Naive B cell (primary cell): ENCODE results near the gene MTG2. TPM values are rescaled to one million over a fixed set of nuclear protein-coding genes. Genes with fewer than 3 reads are reported as not detected.

Source experiments
- ATAC-seq, 2 donors: fragments of 150-1000 bp; cut with Tn5 transposase; 2 replicates each; pipeline ENCODE4 v1.10.0; 2021; ENCODE audit warnings: low read depth in 2 of 2, mild to moderate bottlenecking in 2 of 2, moderate library complexity in 2 of 2
- DNase-seq: peaks from one replicate; pipeline ENCODE4 v3.0.0; 2022
- H3K27ac Mint-ChIP-seq, 6 donors: one replicate each; pipeline ENCODE4 v1.8.0; 2020 to 2022; ENCODE audit warnings: mild to moderate bottlenecking in 6 of 6, mixed read lengths in 6 of 6, moderate library complexity in 5 of 6, inconsistent platforms in 2 of 6
- H3K27me3 Mint-ChIP-seq, 3 donors: one replicate each; pipeline ENCODE4 v1.8.0; 2021 to 2022; ENCODE audit warnings: mixed read lengths in 3 of 3, mild to moderate bottlenecking in 1 of 3
- H3K36me3 Mint-ChIP-seq, 2 donors: one replicate each; pipeline ENCODE4 v1.8.0; 2020 to 2022; ENCODE audit warnings: mixed read lengths in 2 of 2, inconsistent platforms in 1 of 2, mild to moderate bottlenecking in 1 of 2
- H3K4me1 Mint-ChIP-seq, 3 donors: one replicate each; pipeline ENCODE4 v1.8.0; 2020 to 2022; ENCODE audit warnings: mixed read lengths in 3 of 3, inconsistent platforms in 1 of 3, mild to moderate bottlenecking in 1 of 3, moderate library complexity in 1 of 3
- H3K4me3 Mint-ChIP-seq, 8 donors: one replicate each; pipeline ENCODE4 v1.8.0; 2020 to 2022; ENCODE audit warnings: mild to moderate bottlenecking in 8 of 8, mixed read lengths in 8 of 8, moderate library complexity in 8 of 8, inconsistent platforms in 2 of 8
- H3K9me3 Mint-ChIP-seq, 7 donors: one replicate each; pipeline ENCODE4 v1.8.0; 2020 to 2022; ENCODE audit warnings: mixed read lengths in 7 of 7, mild to moderate bottlenecking in 5 of 7, inconsistent platforms in 2 of 7, moderate library complexity in 1 of 7
- polyA plus RNA-seq, 6 donors: library from polyadenylated mRNA; unstranded; fragments of 300-500 nt; fragmentation: Illumina TruSeq; gene quantifications; one replicate each; pipeline ENCODE4 v1.2.3, GENCODE V29; 2021; ENCODE audit warnings: low read depth in 6 of 6

MTG2 gene
- polyA plus RNA-seq, 6 donors from 2014 or later, result 12.7 to 19.1 (median 16.3) TPM

- peaks cover 4 to 5% (median 5%) of the 10 kb centered on the region in 3 donors for H3K4me1 Mint-ChIP-seq
- H3K27ac Mint-ChIP-seq, result no peak overlapping the region
- ATAC-seq, result no peak
- no peak for DNase-seq
- no peaks in the 10 kb centered on the region for H3K9me3 Mint-ChIP-seq
- no peak overlapping the region for H3K4me3 Mint-ChIP-seq
- H3K36me3 Mint-ChIP-seq, result peaks cover 0 to 6% of the 10 kb centered on the region in 2 donors
- no peaks in the 10 kb centered on the region for H3K27me3 Mint-ChIP-seq
These were observed 22.0 kb upstream of the MTG2 start for GRCh38 chr20:62160876-62161275.

DNA sequence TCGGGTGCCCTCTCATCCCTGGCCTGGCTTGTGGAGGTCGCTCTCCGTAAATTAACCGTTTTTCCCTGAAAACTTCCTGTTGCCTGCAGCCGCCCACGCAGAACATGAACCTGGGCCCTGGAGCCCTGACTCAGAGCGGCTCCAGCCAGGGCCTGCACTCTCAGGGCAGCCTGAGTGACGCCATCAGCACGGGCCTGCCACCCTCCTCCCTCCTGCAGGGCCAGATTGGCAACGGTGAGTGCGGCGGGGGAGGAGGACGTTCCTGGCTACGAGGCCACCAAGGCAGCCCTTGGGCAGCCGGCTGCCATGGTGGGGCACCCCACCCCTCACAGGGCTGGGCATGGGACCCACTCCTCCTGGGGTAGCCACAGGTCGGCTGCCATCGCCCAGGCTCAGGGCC is 21.5 kb upstream of the MTG2 start:
- Mint-ChIP-seq H3K27me3 (no peaks in the 10 kb centered on the region), H3K4me1 (peaks cover 3 to 5% (median 4%) of the 10 kb centered on the region in 3 donors), H3K36me3 (peaks cover 2 to 6% of the 10 kb centered on the region in 2 donors), H3K27ac (no peak overlapping the region), H3K9me3 (no peaks in the 10 kb centered on the region), H3K4me3 (no peak overlapping the region)
- DNase-seq (no peak), ATAC-seq (no peak)

DNA sequence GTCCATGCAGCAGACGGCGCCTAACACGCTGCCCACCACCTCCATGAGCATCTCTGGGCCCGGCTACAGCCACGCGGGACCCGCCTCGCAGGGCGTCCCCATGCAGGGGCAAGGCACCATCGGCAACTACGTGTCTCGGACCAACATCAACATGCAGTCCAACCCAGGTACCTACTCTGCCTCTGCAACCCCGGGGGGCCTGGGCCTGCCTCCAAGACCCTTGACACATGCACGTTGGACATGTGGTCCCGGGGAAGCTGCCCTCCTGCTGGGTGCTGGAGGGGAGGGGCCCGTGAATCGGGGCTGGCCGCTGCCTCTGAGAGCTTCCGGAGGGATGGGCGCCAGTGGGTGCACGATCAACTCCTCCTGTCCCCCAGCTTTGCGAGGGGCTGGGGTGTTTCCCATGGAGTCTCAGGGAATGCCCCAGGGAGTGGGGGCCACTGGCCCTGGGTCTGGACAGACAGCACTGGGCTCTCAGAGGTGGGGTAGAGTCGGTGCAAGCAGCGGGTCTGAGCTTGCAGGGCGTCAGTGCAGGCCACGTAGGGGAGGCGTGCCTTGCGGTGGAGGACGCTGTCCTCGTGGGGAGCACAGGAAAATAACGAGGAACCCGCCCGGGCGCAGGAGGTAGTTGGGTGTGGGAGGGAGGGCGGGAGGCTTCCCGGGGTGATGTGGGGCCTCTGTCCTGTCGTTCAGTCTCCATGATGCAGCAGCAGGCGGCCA is 19.9 kb upstream of the MTG2 start:
- H3K4me1 Mint-ChIP-seq, result peaks cover 0 to 5% (median 3%) of the 10 kb centered on the region in 3 donors
- H3K27me3 Mint-ChIP-seq, result no peaks in the 10 kb centered on the region
- no peak for ATAC-seq
- H3K9me3 Mint-ChIP-seq, result no peaks in the 10 kb centered on the region
- DNase-seq, result no peak
- H3K27ac Mint-ChIP-seq, result no peak overlapping the region
- H3K36me3 Mint-ChIP-seq, result peaks cover 4 to 6% of the 10 kb centered on the region in 2 donors
- peak overlapping the region in 2 of 8 donors; percentile 22 to 47 for H3K4me3 Mint-ChIP-seq

DNA sequence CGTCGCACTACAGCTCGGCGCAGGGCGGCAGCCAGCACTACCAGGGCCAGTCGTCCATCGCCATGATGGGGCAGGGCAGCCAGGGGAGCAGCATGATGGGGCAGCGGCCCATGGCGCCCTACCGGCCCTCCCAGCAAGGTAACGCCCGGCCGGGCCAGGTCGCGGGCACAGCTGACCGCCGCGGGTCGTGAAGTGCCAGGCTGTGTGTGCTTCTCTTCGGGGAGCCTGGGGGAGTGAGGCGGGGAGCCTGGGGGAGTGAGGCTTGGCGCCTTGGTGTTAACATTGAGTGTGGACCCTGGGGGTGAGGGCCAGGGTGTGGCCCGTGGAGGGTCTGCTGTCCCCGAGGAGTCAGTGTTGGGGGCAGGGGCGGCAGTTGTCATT is 19.4 kb upstream of the MTG2 start:
- ATAC-seq, result no peak
- H3K27ac Mint-ChIP-seq, result peak overlapping the region in 1 of 6 donors; percentile 76
- peaks cover 4 to 6% of the 10 kb centered on the region in 2 donors for H3K36me3 Mint-ChIP-seq
- no peaks in the 10 kb centered on the region for H3K9me3 Mint-ChIP-seq
- no peaks in the 10 kb centered on the region for H3K27me3 Mint-ChIP-seq
- no peak for DNase-seq
- no peak overlapping the region for H3K4me3 Mint-ChIP-seq
- peaks cover 0 to 5% (median 2%) of the 10 kb centered on the region in 3 donors for H3K4me1 Mint-ChIP-seq

- Mint-ChIP-seq H3K27me3 (no peaks in the 10 kb centered on the region), H3K27ac (peak overlapping the region in 2 of 6 donors; percentile 53 to 76), H3K4me3 (no peak overlapping the region), H3K4me1 (peaks cover 0 to 5% (median 0%) of the 10 kb centered on the region in 3 donors), H3K9me3 (no peaks in the 10 kb centered on the region), H3K36me3 (peaks cover 4 to 6% of the 10 kb centered on the region in 2 donors)
- ATAC-seq (no peak), DNase-seq (no peak)
These were observed 18.7 kb upstream of the MTG2 start for GRCh38 chr20:62163986-62164762.

DNA sequence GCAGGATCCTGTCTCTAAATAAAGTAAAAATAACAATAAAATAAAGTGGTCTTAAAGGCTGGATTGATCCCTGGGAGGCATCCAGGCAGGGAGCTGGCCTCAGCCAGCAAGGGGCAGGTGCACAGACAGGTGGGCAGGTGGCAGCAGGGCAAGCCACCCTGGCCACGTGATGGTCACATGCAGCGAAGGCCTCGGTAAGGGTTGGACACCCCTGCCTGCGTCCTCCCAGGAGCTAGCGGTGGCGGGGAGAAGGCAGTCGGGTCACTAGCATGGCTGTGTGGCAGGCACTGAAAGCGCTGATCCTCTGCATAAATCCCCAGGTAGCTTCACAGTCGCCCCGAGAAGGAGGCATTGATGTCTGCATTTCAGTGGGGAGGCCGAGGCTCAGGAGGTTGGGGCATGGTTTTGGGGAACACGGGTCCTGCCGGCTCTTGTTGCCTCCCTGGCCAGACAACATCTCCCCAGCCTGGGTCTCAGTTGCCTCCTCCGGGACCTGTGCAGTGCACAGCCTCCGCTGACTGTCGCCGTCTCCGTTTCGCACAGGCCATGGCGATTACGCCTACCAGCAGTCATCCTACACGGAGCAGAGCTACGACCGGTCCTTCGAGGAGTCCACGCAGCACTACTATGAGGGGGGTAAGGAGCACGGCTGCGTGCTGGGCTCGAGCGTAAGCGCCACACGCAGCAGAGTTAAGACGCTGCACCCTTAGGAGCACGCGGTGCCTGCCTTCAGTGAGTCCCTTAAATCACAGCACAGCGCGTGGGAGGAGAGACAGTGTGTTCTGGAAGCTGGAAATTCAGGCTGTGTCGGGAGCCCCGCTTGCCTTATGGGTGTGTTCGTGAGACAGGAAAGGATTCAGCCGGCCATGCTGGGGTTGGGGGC is 17.7 kb upstream of the MTG2 start:
- Mint-ChIP-seq H3K36me3 (peaks cover 4 to 6% of the 10 kb centered on the region in 2 donors), H3K27ac (no peak overlapping the region), H3K9me3 (no peaks in the 10 kb centered on the region), H3K27me3 (no peaks in the 10 kb centered on the region), H3K4me3 (no peak overlapping the region), H3K4me1 (no peaks in the 10 kb centered on the region)
- DNase-seq (no peak), ATAC-seq (no peak)

- no peaks in the 10 kb centered on the region for H3K4me1 Mint-ChIP-seq
- ATAC-seq (no peak), DNase-seq (no peak)
- no peaks in the 10 kb centered on the region for H3K27me3 Mint-ChIP-seq
- no peak overlapping the region for H3K4me3 Mint-ChIP-seq
- H3K36me3 Mint-ChIP-seq, result peaks cover 4 to 6% of the 10 kb centered on the region in 2 donors
- H3K27ac Mint-ChIP-seq, result no peak overlapping the region
- no peaks in the 10 kb centered on the region for H3K9me3 Mint-ChIP-seq
These were observed 16.9 kb upstream of the MTG2 start for GRCh38 chr20:62165762-62166399.

- DNase-seq (no peak), ATAC-seq (no peak)
- Mint-ChIP-seq H3K27ac (no peak overlapping the region), H3K27me3 (no peaks in the 10 kb centered on the region), H3K9me3 (no peaks in the 10 kb centered on the region), H3K36me3 (peaks cover 4 to 6% of the 10 kb centered on the region in 2 donors), H3K4me3 (no peak overlapping the region), H3K4me1 (no peaks in the 10 kb centered on the region)
These were observed 15.4 kb upstream of the MTG2 start for GRCh38 chr20:62167474-62167873.

- Mint-ChIP-seq H3K4me1 (no peaks in the 10 kb centered on the region), H3K4me3 (no peak overlapping the region), H3K9me3 (no peaks in the 10 kb centered on the region), H3K27ac (no peak overlapping the region), H3K36me3 (peaks cover 4 to 6% of the 10 kb centered on the region in 2 donors), H3K27me3 (no peaks in the 10 kb centered on the region)
- ATAC-seq (no peak), DNase-seq (no peak)
These were observed 14.8 kb upstream of the MTG2 start for GRCh38 chr20:62168061-62168460.

- no peaks in the 10 kb centered on the region for H3K9me3 Mint-ChIP-seq
- no peaks in the 10 kb centered on the region for H3K27me3 Mint-ChIP-seq
- no peaks in the 10 kb centered on the region for H3K4me1 Mint-ChIP-seq
- H3K4me3 Mint-ChIP-seq, result no peak overlapping the region
- ATAC-seq (no peak), DNase-seq (no peak)
- peak overlapping the region in 1 of 6 donors; percentile 33 for H3K27ac Mint-ChIP-seq
- H3K36me3 Mint-ChIP-seq, result peaks cover 4 to 6% of the 10 kb centered on the region in 2 donors
These were observed 13.9 kb upstream of the MTG2 start for GRCh38 chr20:62168890-62169435.

- Mint-ChIP-seq H3K36me3 (peaks cover 4 to 9% of the 10 kb centered on the region in 2 donors), H3K27ac (no peak overlapping the region), H3K4me1 (no peaks in the 10 kb centered on the region), H3K4me3 (no peak overlapping the region), H3K27me3 (no peaks in the 10 kb centered on the region), H3K9me3 (no peaks in the 10 kb centered on the region)
- no peak for DNase-seq
- no peak for ATAC-seq
These were observed 12.3 kb upstream of the MTG2 start for GRCh38 chr20:62170536-62170935.

DNA sequence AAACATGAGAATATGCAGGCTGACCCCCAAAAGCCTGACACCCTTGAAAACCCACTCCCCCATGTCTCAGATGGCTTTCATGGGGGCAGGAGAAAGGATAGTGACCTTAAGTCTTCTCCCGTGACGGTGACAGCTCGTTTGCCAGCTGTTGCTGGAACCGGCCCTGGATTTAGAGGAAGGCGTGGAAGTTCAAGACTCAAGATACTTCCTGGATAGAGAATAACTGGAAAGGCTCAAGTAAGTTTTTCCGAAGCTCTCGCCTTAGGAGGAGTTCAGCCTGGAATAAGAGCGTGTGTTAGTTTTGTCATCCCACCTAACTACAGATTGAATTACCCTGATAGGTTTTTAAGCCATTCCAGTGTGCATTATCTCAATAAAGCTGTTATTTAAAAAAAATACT is 11.6 kb upstream of the MTG2 start:
- peaks cover 3 to 8% of the 10 kb centered on the region in 2 donors for H3K36me3 Mint-ChIP-seq
- H3K4me3 Mint-ChIP-seq, result no peak overlapping the region
- H3K4me1 Mint-ChIP-seq, result no peaks in the 10 kb centered on the region
- H3K9me3 Mint-ChIP-seq, result no peaks in the 10 kb centered on the region
- ATAC-seq (no peak), DNase-seq (no peak)
- H3K27ac Mint-ChIP-seq, result peak overlapping the region in 2 of 6 donors; percentile 25 to 47
- no peaks in the 10 kb centered on the region for H3K27me3 Mint-ChIP-seq

GRCh38 chr20:62172666-62173065 is 10.2 kb upstream of the MTG2 start:
- peaks cover 0 to 8% of the 10 kb centered on the region in 2 donors for H3K36me3 Mint-ChIP-seq
- no peak overlapping the region for H3K4me3 Mint-ChIP-seq
- no peaks in the 10 kb centered on the region for H3K9me3 Mint-ChIP-seq
- DNase-seq, result no peak
- ATAC-seq, result no peak
- H3K4me1 Mint-ChIP-seq, result no peaks in the 10 kb centered on the region
- H3K27ac Mint-ChIP-seq, result no peak overlapping the region
- H3K27me3 Mint-ChIP-seq, result no peaks in the 10 kb centered on the region
